ENCODE measurements around the gene LIG3. TPM values are rescaled to one million over a fixed set of nuclear protein-coding genes. Genes with fewer than 3 reads are reported as not detected.
"Not testable (repeated sequence)": the region's sequence is repeated elsewhere in the genome, so short reads cannot be mapped to it uniquely, and the experiment has no call there.

The LIG3 gene
- total RNA-seq, 2 donors from 2014 or later: 14.3 to 23.0 TPM

DNA sequence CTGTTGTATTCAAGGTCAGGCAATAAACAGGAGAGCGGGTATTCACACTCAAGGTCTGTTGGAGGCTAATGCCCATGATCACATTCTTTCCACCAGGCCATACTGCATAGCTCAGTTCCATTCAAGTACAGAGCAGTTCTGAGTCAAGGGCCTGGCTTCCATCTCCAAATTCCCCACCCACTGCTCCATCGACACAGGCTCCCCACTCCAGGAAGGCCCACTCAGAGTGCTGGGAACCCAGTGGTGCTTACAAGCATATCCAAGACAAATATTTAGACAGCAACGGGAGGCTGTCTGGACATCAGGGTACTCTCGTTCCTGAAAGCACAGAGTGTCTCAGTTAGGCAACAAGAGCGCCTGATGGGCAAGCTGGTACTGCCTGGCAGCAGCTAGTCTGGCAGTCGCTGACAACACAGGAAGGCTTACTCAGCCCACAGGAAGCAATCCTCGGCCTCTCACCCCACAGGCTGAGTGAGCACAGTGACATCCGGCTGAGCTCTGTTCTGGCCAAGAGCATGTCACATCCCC lies 42.3 kb downstream of the LIG3 start:
- ATAC-seq: peak; percentile 92 to 96
- intact Hi-C loops (cut with DNase I): loop anchor here in 1 of 2 donors (2.0 kb wide), 1 partner anchor 66 kb away; no protein-coding TSS in a partner anchor
- DNase-seq: peak; percentile 86

DNA sequence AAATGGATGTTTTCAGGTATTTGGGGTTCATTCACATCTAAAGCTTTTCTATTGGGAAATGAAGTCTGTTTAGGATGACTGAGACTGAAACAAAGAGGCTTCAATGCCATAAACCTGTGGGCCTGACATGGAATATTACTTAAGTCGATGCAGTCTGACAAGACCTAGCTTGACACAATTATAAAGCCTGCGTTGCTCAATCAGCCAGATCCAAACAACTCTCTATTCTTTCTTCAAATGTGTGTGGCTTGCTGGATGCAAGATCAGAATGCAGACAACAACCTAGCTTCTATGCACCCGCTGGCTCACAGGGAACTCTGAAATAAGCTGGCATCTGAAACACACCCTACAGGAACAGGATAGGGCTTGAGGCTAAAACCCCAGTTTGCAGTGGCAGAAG lies 43.2 kb downstream of the LIG3 start:
- no peak for ATAC-seq
- intact Hi-C loops (cut with DNase I): loop anchor here in 1 of 2 donors (2.0 kb wide), 1 partner anchor 65 kb away; no protein-coding TSS in a partner anchor
- DNase-seq: no peak

DNA sequence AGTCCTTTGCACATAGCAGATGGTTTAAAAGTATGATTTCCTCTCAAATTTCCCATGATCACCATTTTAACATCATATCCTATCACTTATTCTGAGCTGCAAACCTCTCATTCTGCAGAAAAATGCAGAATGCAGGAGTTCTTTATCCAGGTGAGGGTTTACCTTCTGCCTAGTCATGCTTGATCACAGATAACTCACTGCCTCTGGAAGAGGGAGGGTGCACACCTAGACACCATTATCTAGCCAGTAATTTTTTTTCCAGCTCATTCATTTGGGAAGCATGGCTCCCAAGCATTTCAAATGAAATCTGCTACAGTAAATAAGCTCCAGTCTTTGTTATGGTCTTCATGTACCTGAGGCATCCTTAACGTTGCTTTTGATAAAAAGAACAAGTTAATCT lies 45.2 kb downstream of the LIG3 start:
- DNase-seq (no peak), ATAC-seq (no peak)
- intact Hi-C loops (cut with DNase I): no loop called here

DNA sequence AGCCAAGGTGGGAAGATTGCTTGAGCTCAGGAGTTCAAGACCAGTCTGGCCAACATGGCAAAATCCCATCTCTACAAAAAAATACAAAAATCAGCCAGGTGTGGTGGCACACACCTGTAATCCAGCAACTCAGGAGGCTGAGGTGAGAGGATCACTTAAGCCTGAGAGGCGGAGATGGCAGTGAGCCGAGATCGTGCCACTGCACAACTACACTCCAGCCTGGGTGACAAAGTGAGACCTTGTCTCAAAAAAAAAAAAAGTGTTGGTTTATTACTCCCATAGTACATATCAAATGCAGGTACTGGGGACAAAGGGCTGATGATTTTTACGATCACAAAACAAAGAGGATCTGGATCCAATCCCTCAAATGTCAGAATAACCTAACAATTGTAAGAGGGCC lies 47.8 kb downstream of the LIG3 start:
- DNase-seq; ATAC-seq; intact Hi-C loops (cut with DNase I): not testable (repeated sequence)

DNA sequence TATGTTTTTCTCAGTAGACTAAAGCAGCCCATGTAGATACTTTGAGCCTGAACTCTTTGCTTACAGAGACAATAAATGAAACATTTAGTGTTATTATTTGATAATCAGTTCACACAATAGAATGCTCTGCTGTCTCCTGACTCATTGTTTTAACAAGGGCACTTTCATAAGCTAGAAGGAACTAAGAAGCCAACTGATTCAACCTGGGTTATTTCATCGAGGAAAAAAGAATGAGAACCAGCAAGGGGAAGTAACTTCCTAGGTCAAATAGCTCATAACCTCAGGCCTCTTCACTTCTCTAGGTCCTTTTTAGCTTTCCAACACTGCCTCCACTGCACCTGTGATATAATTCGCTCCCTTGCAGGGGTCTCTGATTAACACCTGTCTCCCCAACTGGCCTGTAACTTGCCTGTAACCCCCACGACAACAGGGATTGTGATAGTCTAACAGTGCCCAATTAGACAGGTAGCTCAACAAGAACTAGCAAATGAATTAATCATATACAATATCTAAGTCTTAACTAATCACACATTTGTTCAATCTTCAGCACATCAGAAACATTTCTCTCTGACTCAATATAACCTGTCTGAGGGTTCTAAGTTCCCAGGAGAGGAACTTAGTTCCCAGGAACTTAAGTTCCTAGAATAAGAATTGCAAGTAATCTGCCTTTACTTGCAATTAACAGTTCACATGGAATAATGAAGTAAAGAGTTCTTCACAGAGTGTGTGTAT lies 48.4 kb downstream of the LIG3 start:
- intact Hi-C loops (cut with DNase I): no loop called here
- ATAC-seq: no peak
- DNase-seq: no peak

DNA sequence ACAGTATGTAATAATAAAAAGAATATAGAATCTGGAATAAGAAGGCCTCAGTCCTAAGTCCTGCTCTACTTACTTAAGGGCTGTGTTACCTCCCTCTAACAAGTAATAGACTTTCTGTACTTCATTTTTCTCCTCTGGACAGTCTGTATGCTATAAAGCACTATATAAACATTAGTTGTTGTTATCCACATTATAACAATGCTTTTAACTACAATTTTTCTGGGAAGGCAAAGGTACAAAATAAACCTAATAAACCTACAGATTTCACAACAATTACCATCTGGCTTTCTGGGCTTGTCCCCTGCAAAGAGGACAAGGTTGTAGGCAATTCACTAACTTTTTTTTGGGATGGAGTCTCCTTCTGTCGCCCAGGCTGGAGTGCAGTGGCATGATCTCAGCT lies 50.5 kb downstream of the LIG3 start:
- DNase-seq: no peak
- no peak for ATAC-seq
- intact Hi-C loops (cut with DNase I): no loop called here

DNA sequence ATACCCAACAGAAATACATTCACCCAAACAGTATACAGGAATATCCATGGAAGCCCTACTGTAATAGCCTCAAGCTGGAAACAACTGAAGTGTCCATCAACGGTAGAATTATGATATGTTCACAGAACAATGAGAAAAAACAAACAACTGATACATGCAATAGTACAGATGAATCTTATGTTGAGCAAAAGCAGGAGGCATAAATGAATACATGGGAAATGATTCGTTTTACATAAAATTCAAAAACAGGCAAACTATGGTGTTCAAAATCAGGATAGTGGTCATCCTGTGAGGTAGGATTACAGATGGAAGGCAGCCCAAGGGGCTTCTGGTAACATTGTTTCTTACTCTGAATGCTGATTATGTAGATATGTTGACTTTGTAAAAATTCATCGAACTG lies 58.1 kb downstream of the LIG3 start:
- ATAC-seq: no peak
- intact Hi-C loops (cut with DNase I): no loop called here

DNA sequence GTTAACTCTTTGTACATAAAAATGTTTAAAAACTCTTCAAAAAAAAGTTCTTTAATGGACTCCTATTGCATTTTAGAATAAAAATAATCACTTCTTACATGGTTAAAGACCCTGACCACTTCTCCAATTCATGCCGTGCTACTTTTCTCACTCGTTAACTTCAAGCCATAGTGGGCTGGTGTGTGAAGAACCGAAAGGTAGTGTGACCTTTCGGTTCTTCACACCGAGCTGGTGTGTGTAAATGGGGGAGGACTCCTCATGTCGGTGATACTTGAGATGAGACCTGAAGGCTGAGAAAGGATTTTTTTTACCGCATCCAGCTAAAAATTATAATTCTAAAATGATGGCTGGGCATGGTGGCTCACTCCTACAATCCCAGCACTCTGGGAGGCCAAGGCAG lies 61.1 kb downstream of the LIG3 start:
- DNase-seq (no peak), ATAC-seq (no peak)
- intact Hi-C loops (cut with DNase I): no loop called here

More for the DNA sequence above, 58.1 kb downstream of the LIG3 start:
- no peak for DNase-seq

DNA sequence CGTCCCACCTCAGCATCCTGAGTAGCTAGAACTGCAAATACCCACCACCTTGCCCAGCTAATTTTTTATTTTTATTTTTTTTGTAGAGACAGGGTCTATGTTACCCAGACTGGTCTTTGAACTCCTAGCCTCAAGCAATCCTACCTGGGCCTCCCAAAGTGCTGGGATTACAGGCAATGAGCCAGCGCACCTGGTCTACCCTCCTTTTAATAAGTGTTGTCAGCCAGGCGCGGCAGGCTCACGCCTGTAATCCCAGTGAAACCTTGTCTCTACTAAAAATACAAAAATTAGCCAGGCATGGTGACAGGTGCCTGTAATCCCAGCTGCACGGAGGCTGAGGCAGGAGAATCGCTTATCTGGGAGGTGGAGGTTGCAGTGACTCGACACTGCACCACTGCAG lies 63.9 kb downstream of the LIG3 start:
- intact Hi-C loops (cut with DNase I): no loop called here
- ATAC-seq (no peak), DNase-seq (no peak)

DNA sequence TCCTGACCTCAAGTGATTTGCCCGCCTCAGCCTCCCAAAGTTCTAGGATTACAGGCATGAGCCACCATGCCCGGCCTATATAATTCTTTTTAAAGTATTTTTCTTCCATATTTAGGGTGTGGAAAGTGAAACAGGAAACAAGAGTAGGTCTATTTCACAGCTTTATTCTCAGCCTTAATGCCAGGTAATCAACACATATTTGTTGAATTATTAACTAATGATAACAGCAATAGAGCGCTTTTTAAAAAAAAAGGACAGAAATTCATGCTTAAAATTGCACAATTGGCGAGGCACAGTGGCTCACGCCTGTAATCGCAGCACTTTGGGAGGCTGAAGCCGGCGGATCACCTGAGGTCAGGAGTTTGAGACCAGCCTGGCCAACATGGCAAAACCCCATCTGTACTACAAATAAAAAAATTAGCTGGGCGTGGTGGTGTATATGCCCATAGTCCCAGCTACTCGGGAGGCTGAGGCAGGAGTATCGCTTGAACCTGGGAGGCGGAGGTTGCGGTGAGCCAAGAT lies 65.2 kb downstream of the LIG3 start:
- intact Hi-C loops (cut with DNase I); ATAC-seq; DNase-seq: not testable (repeated sequence)

DNA sequence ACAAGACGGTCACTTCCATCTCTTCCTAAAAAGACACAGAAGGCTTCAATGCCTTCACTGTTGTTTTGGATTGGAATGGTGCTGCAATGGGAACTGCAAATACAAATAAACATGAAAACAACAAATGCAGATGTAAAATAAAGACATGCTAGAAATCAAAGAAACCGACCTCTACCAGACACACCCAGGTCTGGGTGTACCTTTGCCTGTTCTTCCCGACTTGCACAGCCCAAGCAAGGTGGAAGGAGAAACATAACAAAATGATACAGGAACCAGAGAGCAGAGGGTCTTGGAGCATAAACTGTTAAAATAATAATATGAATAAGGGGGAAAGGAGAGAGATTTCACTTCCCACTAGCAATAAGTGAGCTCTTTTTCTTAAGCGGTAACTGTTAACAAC lies 65.9 kb downstream of the LIG3 start:
- ATAC-seq: no peak
- intact Hi-C loops (cut with DNase I): no loop called here
- DNase-seq: no peak

DNA sequence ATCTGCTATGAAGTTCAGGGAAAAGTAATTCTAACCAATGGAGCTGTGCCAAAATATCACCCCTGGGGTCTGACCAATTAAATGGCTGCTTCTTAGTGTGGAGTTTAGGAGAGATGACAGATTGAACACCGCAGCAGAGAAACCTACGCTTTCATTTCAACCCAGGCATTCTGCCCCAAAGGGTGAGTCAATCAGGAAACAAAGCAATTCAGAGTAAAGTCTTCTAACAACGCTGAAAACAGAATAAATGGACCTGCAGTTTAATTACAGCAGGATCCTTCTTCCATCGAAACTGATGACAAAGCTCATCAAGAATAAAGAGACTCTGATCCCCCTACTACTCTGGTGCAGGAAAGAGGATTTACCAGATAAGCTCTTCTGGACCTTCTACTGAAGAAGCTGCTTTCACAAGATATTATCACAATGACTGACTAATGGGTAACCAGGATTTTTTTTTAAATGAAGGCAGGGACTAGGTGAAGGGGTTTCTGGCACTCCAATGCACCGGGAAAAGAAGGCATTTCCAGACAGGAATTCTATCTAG lies 66.5 kb downstream of the LIG3 start:
- DNase-seq (no peak), ATAC-seq (no peak)
- intact Hi-C loops (cut with DNase I): no loop called here

DNA sequence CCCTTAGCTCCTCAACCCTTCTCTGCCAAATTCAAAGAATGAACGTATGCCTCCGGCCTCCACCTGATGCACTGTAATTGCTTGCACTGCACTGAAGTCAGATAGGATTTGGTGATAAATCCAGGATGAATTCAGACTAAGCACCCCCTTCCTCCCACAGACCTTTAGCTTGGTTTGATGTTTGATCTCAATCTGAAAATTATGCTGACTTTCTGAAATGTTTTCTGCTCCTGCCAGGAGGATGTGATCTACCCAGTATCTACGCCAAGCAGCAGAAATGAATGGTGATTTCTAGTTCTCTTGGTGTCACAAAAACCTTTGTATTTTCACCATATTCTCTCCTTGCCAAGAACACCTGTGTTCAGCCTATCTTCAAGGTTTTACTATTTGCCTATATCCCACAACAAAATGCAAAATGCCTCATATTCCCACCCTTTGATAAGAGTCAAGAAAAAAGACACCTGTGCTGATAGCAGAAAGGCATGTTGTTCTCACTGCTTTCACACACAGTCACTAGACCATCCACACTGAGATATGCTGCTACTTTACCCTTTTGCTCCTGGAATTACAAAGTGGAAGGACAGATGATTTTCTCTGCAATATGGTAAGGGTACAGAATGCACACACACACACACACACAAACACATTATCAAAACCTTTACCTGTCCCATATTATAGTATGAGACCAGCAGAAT lies 68.5 kb downstream of the LIG3 start:
- no peak for ATAC-seq
- intact Hi-C loops (cut with DNase I): no loop called here
- no peak for DNase-seq

DNA sequence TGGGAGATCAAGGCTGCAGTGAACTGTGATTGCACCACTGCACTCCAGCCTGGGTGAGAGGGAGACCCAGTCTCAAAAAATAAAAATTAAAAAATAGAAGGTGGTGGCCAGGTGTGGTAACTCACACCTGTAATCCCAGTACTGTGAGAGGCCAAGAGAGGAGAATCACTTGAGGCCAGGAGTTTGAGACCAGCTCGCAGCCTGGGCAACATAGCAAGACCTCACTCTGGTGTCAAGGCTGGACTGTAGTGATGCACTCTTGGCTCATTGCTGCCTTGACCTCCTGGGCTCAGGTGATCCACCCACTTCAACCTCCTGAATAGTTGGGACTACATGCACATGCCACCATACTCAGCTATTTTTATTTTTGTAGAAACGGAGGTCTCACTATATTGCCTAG lies 69.9 kb downstream of the LIG3 start:
- DNase-seq (no peak), ATAC-seq (no peak)
- intact Hi-C loops (cut with DNase I): no loop called here

DNA sequence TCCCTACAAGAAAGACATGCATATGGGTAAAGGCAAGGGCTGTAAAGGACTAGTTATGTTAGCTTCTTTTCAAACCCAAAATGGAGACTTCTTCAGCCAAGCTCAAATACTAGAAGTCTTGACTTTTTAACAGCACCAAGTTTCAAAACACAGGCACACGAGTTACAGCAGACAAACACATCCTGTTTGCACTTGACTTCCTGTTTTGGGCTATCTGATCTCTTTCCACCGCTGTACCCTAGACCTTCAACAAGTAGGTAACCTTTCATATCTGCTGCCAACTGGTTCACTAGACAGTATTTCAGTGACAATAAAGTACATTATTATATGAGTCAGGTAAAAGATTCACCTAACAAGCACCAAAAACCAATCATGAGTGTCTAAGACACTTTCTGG lies 70.9 kb downstream of the LIG3 start:
- ATAC-seq: peak; percentile 61 to 63
- DNase-seq: no peak
- intact Hi-C loops (cut with DNase I): no loop called here

DNA sequence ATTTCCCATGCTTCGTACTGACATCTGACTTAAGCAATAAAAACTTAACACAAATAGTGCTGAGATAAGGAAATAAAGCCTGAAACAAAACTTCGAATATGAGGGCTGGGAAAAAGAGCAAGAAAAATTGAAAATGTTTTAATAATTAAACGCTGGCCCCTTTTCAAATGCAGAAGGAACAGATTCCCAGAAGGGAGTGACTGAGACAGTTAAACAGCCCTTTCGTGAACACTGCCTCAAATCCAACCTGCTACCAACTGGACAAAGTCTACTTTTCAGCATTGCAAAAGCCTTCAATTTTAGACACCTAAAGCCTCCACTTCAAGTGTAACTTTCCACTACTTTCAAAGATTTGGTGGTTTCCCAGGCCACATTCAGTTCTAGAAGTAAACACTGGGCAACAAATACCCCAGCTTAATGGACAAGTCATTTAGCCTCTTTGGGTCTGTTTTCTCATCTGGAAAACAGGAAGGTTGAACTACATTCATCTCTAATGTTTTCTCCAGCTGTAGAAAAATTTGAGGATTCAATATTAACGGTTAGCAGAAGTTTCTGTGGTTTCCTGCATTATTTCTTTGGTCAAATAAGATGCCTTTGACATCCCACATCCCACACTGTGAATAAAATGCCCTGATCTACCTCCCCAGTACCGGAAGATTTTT lies 71.4 kb downstream of the LIG3 start:
- peak in 1 of 2 donors; percentile 36 for ATAC-seq
- DNase-seq: no peak
- intact Hi-C loops (cut with DNase I): no loop called here

DNA sequence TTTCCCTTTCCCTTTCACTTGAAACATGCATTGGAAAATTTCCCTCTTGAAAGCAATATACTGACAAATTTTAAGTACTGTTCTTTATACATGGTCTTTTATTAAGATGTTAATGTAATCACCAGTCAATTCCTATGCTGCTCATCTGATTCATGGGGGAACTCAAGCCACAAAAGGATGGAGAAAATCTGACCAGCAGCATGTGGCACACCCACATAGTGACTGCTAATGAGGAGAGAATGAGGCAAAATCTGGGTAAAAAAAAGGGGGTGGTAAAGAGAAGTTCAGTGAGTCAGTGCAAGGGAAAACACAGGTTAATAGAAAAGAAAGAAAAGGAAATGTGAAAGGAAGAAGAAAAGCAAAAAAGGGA lies 71.9 kb downstream of the LIG3 start:
- intact Hi-C loops (cut with DNase I): no loop called here
- ATAC-seq (no peak), DNase-seq (no peak)

DNA sequence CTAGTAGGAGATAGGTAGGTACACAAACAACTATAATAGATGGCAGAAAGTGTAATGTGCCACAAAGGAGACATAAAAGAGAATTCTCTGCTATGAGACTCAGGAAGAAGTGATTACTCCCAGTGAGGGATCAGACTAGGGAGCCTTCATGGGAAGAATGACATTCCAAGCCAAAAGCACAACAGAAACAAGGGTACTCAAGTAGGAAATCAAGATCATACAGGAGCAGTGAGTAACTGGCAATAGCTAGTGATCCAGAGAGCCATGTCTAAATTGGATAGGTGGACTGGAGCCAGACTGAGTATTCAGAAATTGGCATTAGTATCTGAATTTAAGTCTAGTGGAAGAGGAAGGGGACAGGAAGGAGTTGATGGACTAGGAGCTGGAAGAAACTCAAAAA lies 72.5 kb downstream of the LIG3 start:
- intact Hi-C loops (cut with DNase I): no loop called here
- ATAC-seq (no peak), DNase-seq (no peak)

DNA sequence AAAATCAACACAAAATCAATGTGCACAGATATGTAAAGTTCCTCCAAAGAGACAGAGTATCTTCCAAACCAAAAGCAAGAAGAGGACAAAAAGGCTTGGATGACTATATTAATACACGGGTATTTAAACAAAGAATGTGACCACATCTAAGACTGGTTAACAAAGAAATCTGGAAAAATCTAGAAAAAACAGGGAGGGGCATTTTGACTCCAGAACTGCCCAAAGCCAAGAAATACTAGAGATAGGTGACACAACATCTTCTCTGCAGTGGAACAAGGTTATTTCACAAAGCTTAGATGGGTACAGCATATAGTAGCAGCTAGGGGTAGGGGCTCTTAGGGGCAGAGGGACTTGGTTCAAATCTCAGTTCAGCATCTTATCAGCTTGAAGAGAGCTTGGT lies 72.9 kb downstream of the LIG3 start:
- DNase-seq: no peak
- ATAC-seq: no peak

DNA sequence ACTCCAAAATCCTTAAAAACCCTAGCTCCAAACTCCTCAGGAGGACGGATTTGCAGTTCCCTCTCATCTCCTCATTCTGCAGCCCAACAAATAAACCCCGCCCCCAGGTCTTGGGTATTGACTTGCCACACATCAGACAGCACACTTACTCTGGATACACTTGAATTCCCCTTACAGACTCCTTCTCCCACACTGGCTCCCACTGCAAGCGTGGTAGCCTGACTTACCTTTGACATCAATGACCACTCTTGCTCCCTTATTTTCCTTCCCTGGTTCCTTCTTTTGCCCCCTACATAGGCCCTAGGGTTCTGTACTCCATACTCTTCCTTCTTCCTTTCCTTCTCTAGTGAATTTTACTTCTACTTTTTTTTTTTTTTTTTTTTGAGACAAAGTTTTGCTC lies 75.7 kb downstream of the LIG3 start:
- intact Hi-C loops (cut with DNase I): no loop called here
- ATAC-seq: no peak

More for the DNA sequence above, 72.9 kb downstream of the LIG3 start:
- intact Hi-C loops (cut with DNase I): no loop called here

More for the DNA sequence above, 75.7 kb downstream of the LIG3 start:
- DNase-seq: no peak

All from left cardiac atrium (tissue), 4 donors.